Left cardiac atrium (tissue), 4 donors: ENCODE data around the gene NUFIP2. TPM values are rescaled to one million over a fixed set of nuclear protein-coding genes. Genes with fewer than 3 reads are reported as not detected.

ENCODE experiments used
- ATAC-seq, 2 donors: fragments of 200-7000 bp; cut with Tn5 transposase; one replicate each; pipeline ENCODE4 v1.9.1; 2020; ENCODE audit warnings: mild to moderate bottlenecking in 2 of 2, moderate library complexity in 2 of 2
- DNase-seq: peaks from one replicate; pipeline ENCODE4 v3.0.0-alpha.2; 2020
- intact Hi-C, 2 donors: fragments of 100-400 bp; cut with DNase I; formaldehyde crosslinking; loops; one replicate each; pipeline versions ENCODE4 v1.14.1 to v1.15.1; 2022 to 2023
- total RNA-seq, 2 donors: library from RNA; stranded (reverse); fragmentation: NEBNext Ultra II Directional; extraction: Animal tissue kit (Norgen Biotek cat#: 25700); gene quantifications; one replicate each; pipeline ENCODE4 v1.2.1, GENCODE V29; 2021
- donor health status: DM: no; HTN: yes; CAD: no.
- donor health status: DM: no; HTN: yes; CAD: no; lungs with severe emphysema.
- donor health status: DM: yes; HTN: yes; CAD: no.
- donor health status: Dilated cardiomyopathy.

NUFIP2 gene
- total RNA-seq, 2 donors from 2014 or later: 31.8 to 48.3 TPM

DNA sequence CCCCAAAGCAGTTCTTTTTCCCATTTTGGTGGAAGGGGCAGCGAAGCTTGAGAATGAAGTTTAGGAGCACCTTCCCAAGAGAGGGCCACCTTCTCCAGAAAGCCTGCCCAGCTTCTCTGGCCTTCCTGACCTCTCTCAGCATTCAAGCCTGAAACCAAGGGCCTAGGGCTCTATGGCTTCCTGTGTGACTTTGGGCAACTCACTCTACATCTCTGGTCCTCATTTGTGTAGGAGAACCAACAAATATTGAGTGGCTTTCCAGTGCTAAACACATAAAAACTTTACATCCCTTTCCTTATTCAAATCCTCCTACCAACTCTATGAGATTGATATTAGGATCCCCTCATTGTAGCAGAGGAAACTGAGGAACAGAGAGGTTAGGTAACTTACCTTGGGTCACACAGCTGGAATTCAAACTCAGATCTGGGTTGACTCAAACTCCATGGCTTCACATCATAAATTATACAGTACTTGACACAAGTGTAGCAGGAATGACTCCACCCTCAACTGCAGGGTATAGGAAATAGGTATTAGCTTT is 81.8 kb downstream of the NUFIP2 start:
- no peak for DNase-seq
- intact Hi-C loops: loop anchor here in 1 of 2 donors (10.0 kb wide), 1 partner anchor 57 kb away; no protein-coding TSS in a partner anchor
- ATAC-seq: no peak

DNA sequence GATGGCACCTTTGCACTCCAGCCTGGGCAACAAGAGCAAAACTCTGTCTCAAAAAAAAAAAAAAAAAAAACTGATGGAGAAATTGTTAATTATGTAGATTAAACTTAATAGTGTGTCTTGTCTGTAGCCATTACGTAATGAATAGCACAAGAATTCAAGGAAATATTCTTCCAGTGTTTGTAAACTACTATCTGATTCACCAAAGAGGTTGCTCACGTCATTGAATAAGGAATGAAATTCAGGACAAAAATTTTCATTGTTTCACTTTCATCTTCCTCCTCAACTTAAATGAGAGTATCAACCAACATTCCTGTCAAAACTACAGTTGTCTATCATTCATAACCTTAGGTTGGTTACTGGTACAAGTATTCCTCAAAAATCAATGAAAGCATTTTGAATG is 83.1 kb downstream of the NUFIP2 start:
- intact Hi-C loops: loop anchor here in 1 of 2 donors (10.0 kb wide), 1 partner anchor 56 kb away; no protein-coding TSS in a partner anchor
- DNase-seq: no peak
- ATAC-seq: no peak

DNA sequence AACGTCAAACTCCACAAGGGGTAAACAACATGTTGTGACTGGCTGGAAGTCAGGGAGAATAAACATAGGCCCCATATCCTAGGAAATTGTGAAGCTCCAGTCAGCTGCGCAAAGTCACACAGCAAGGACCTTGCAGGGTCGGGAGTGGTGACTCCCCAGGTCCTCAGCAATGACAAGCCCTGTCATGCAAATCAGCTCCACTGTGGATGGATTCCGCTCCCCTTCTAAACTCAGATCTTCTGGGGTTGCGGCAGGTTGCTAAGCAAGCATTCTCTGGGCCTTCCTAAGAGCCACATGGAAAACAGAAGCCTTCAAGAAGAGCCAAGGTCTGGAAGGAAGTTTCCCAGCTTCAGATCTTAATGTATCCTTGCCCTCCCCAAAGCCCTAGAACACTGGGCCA is 84.9 kb downstream of the NUFIP2 start:
- intact Hi-C loops: no loop called here
- ATAC-seq (no peak), DNase-seq (no peak)

DNA sequence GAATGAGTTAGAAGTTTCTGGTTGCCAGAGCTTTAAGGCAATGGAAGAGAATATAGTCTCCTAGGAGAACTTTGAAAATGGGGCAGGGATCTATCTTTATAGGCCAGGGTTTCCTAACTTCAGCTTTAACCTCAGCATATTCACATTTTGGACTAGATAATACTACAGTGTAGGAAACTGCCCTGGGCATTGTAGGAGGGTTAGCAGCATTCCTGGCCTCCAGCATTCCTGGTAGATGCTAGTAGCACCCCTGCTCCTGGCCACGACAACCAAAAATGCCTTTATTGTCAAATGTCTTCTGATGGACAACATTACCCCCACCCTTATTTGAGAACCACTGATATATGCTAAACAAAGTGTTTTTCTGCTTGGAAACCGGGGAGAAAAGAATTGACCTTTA is 86.0 kb downstream of the NUFIP2 start:
- DNase-seq (no peak), ATAC-seq (no peak)
- intact Hi-C loops: no loop called here

Other genes starting within 250 kb of the NUFIP2 start
- 100 to 1,000 TPM; 179 to 190 TPM for gene MYO18A, start 113.8 kb downstream of the NUFIP2 start, total RNA-seq
- gene CRYBA1, start 47.3 kb downstream of the NUFIP2 start, total RNA-seq: not detected
- 10 to 100 TPM; 47.2 to 59.1 TPM for gene TAOK1, start 96.2 kb upstream of the NUFIP2 start, total RNA-seq